Sigmoid colon (tissue), 7 donors: ENCODE measurements around the gene NUCB1. TPM values are rescaled to one million over a fixed set of nuclear protein-coding genes. Genes with fewer than 3 reads are reported as not detected.

Source experiments
- DNase-seq: peaks from one replicate; pipeline ENCODE4 v3.0.0-alpha.2; 2019
- H3K27ac ChIP-seq, 4 donors: fragments of 200-600 bp; sonication (generic); one replicate each; pipeline ENCODE4 v1.5.1; 2016 to 2019; ENCODE audit warnings: mild to moderate bottlenecking in 1 of 4
- H3K27me3 ChIP-seq, 3 donors: fragments of 200-600 bp; sonication (generic); one replicate each; pipeline ENCODE4 v1.5.1; 2019; ENCODE audit warnings: mild to moderate bottlenecking in 1 of 3
- H3K36me3 ChIP-seq, 4 donors: fragments of 200-600 bp; sonication (generic); one replicate each; pipeline ENCODE4 v1.5.1; 2016 to 2019
- H3K4me1 ChIP-seq, 4 donors: fragments of 200-600 bp; sonication (generic); one replicate each; pipeline ENCODE4 v1.5.1; 2017 to 2019
- H3K4me3 ChIP-seq, 4 donors: fragments of 200-600 bp; sonication (generic); one replicate each; pipeline ENCODE4 v1.5.1; 2017 to 2019; ENCODE audit warnings: mild to moderate bottlenecking in 2 of 4, moderate library complexity in 1 of 4
- H3K9me3 ChIP-seq, 4 donors: fragments of 200-600 bp in 3 of 4; sonication (generic) in 3 of 4; one replicate each; pipeline versions ENCODE4 v1.5.1 to v1.6.1; 2013 to 2019
- EP300 ChIP-seq, 4 donors: sonication (generic); formaldehyde crosslinking; IDR thresholded peaks; one replicate each; pipeline ENCODE4 v1.6.1; 2017; ENCODE audit warnings: antibody characterized with exemption in 4 of 4
- POLR2A ChIP-seq, 2 donors: fragments of 450-650 bp; IDR thresholded peaks; one replicate each; pipeline ENCODE4 v1.6.1; 2016; ENCODE audit warnings: antibody characterized with exemption in 2 of 2, mild to moderate bottlenecking in 2 of 2, moderate library complexity in 2 of 2
- POLR2AphosphoS5 ChIP-seq, 4 donors: sonication (generic); formaldehyde crosslinking; IDR thresholded peaks; one replicate each; pipeline ENCODE4 v1.6.1; 2017; ENCODE audit warnings: antibody characterized with exemption in 4 of 4
- WGBS, 2 donors: extraction: QIAGEN DNeasy Blood & Tissue Kit; methylation state at CpG; one replicate each; pipeline ENCODE4 v1.1.7; 2013; 5-methylcytosine and 5-hydroxymethylcytosine counted together
- intact Hi-C: fragments of 100-400 bp; cut with DNase I; formaldehyde crosslinking; loops from one replicate; pipeline ENCODE4 v1.15.1; 2023
- polyA plus RNA-seq, 3 donors: library from polyadenylated mRNA; stranded (reverse); fragments of 200-250 nt; gene quantifications; one replicate each; pipeline ENCODE4 v1.2.3, GENCODE V29; 2013
- total RNA-seq, 4 donors: library from RNA; depleted of rRNA; stranded (reverse); fragments of >200 nt; gene quantifications; one replicate each; pipeline ENCODE4 v1.1.0, GENCODE V29; 2016
- TF ChIP-seq, protein P1 (sequence below), 4 experiments: fragments of 450-650 bp in 3 of 4; fragments of 200-600 bp in 1 of 4; IDR thresholded peaks; one replicate each; pipeline ENCODE4 v1.5.1; 2016 to 2019; ENCODE audit warnings: antibody characterized with exemption in 4 of 4, mild to moderate bottlenecking in 3 of 4, moderate library complexity in 2 of 4
- donor health status: healthy with polysubstance abuse.
- donor health status: Bipolar disorder and iron deficiency.
- donor health status: healthy.

Gene NUCB1
- total and polyA plus RNA-seq, 7 donors = 43.0 to 303 (median 174) TPM

DNA sequence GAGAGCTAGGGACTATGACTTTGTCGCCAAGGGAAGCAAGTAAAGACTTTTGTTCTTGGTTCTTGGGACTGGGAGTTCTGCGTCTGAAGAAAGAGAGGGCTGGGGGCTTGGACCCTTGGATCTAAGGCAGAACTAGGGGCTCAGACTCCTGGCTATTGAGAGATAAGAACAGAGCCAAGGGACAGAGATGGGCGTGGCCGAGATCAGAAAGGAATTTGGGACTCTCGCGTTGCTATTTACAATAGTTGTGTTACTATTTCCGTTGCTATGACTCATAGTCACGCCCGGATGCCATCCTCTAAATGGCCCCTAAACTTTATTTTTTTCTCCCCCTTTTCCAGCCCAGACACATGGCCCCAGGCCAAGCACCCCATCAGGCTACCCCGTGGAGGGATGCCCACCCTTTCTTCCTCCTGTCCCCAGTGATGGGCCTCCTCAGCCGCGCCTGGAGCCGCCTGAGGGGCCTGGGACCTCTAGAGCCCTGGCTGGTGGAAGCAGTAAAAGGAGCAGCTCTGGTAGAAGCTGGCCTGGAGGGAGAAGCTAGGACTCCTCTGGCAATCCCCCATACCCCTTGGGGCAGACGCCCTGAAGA is 27.1 kb upstream of the NUCB1 start:
- Histone ChIP-seq H3K4me3 (peak overlapping the region; percentile 93 to 100 (median 94)), H3K36me3 (peaks cover 5 to 42% (median 15%) of the 10 kb centered on the region in 4 donors), H3K27ac (peak overlapping the region; percentile 99 to 100 (median 100)), H3K4me1 (peaks cover 0 to 58% (median 48%) of the 10 kb centered on the region in 4 donors), H3K27me3 (no peaks in the 10 kb centered on the region), H3K9me3 (no peaks in the 10 kb centered on the region)
- TF ChIP-seq POLR2AphosphoS5 (IDR thresholded peaks at IDR 0.05) (peak; percentile 46 to 87 (median 62)), POLR2A (IDR thresholded peaks at IDR 0.05) (no peak), EP300 (IDR thresholded peaks at IDR 0.05) (peak in 3 of 4 donors; percentile 41 to 83 (median 81))
- TF ChIP-seq, protein P1, sequence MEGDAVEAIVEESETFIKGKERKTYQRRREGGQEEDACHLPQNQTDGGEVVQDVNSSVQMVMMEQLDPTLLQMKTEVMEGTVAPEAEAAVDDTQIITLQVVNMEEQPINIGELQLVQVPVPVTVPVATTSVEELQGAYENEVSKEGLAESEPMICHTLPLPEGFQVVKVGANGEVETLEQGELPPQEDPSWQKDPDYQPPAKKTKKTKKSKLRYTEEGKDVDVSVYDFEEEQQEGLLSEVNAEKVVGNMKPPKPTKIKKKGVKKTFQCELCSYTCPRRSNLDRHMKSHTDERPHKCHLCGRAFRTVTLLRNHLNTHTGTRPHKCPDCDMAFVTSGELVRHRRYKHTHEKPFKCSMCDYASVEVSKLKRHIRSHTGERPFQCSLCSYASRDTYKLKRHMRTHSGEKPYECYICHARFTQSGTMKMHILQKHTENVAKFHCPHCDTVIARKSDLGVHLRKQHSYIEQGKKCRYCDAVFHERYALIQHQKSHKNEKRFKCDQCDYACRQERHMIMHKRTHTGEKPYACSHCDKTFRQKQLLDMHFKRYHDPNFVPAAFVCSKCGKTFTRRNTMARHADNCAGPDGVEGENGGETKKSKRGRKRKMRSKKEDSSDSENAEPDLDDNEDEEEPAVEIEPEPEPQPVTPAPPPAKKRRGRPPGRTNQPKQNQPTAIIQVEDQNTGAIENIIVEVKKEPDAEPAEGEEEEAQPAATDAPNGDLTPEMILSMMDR (IDR thresholded peaks at IDR 0.05) = peak in 2 of 4 experiments; percentile 23 to 25
- peak; percentile 95 for DNase-seq
- intact Hi-C loops = loop anchor here (1.0 to 10.0 kb wide), 3 partner anchors 91 to 719 kb away; partner anchors contain the start of genes EMP3 and PRR12
- WGBS, 2 donors = 3 to 5% methylated on average over 14 of the region's 14 CpGs

DNA sequence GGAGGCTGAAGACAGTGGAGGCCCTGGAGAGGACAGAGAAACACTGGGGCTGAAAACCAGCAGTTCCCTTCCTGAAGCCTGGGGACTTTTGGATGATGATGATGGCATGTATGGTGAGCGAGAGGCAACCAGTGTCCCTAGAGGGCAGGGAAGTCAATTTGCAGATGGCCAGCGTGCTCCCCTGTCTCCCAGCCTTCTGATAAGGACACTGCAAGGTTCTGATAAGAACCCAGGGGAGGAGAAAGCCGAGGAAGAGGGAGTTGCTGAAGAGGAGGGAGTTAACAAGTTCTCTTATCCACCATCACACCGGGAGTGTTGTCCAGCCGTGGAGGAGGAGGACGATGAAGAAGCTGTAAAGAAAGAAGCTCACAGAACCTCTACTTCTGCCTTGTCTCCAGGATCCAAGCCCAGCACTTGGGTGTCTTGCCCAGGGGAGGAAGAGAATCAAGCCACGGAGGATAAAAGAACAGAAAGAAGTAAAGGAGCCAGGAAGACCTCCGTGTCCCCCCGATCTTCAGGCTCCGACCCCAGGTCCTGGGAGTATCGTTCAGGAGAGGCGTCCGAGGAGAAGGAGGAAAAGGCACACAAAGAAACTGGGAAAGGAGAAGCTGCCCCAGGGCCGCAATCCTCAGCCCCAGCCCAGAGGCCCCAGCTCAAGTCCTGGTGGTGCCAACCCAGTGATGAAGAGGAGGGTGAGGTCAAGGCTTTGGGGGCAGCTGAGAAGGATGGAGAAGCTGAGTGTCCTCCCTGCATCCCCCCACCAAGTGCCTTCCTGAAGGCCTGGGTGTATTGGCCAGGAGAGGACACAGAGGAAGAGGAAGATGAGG is 26.4 kb upstream of the NUCB1 start:
- Histone ChIP-seq H3K27ac (peak overlapping the region; percentile 99 to 100 (median 100)), H3K4me3 (peak overlapping the region; percentile 93 to 100 (median 94)), H3K9me3 (no peaks in the 10 kb centered on the region), H3K36me3 (peaks cover 5 to 42% (median 15%) of the 10 kb centered on the region in 4 donors), H3K27me3 (no peaks in the 10 kb centered on the region), H3K4me1 (peaks cover 0 to 52% (median 44%) of the 10 kb centered on the region in 4 donors)
- TF ChIP-seq EP300 (IDR thresholded peaks at IDR 0.05) = no peak
- TF ChIP-seq, protein P1 (IDR thresholded peaks at IDR 0.05) = no peak
- no peak for TF ChIP-seq POLR2A (IDR thresholded peaks at IDR 0.05)
- no peak for TF ChIP-seq POLR2AphosphoS5 (IDR thresholded peaks at IDR 0.05)
- peak; percentile 70 for DNase-seq
- intact Hi-C loops = loop anchor here (1.0 to 10.0 kb wide), 3 partner anchors 91 to 719 kb away; partner anchors contain the start of genes EMP3 and PRR12
- WGBS, 2 donors = 57 to 66% methylated on average over 14 of the region's 14 CpGs

DNA sequence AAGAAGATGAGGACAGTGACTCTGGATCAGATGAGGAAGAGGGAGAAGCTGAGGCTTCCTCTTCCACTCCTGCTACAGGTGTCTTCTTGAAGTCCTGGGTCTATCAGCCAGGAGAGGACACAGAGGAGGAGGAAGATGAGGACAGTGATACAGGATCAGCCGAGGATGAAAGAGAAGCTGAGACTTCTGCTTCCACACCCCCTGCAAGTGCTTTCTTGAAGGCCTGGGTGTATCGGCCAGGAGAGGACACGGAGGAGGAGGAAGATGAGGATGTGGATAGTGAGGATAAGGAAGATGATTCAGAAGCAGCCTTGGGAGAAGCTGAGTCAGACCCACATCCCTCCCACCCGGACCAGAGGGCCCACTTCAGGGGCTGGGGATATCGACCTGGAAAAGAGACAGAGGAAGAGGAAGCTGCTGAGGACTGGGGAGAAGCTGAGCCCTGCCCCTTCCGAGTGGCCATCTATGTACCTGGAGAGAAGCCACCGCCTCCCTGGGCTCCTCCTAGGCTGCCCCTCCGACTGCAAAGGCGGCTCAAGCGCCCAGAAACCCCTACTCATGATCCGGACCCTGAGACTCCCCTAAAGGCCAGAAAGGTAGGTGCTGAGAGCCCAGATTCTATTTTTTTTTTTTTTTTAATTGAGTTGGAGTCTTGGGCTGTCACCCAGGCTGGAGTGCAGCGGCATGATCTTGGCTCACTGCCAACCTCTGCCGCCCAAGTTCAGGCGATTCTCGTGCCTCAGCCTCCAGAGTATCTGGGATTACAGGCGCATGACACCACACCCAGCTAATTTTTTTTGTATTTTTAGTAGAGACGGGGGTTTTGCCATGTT is 25.6 kb upstream of the NUCB1 start:
- Histone ChIP-seq H3K36me3 (peaks cover 5 to 47% (median 15%) of the 10 kb centered on the region in 4 donors), H3K27me3 (no peaks in the 10 kb centered on the region), H3K27ac (peak overlapping the region; percentile 99 to 100 (median 100)), H3K4me1 (peaks cover 0 to 48% (median 38%) of the 10 kb centered on the region in 4 donors), H3K9me3 (no peaks in the 10 kb centered on the region), H3K4me3 (peak overlapping the region; percentile 93 to 100 (median 94))
- WGBS, 2 donors = 33 to 37% methylated on average over 17 of the region's 17 CpGs
- DNase-seq = no peak
- TF ChIP-seq EP300 (IDR thresholded peaks at IDR 0.05) (no peak), POLR2AphosphoS5 (IDR thresholded peaks at IDR 0.05) (peak in 3 of 4 donors; percentile 2 to 46 (median 46))
- TF ChIP-seq, protein P1 (IDR thresholded peaks at IDR 0.05) = no peak
- intact Hi-C loops = loop anchor here (5.0 to 10.0 kb wide), 2 partner anchors 550 to 718 kb away; partner anchors contain the start of genes EMP3 and PRR12
